ENCODE data around the gene SERINC2.

GRCh38 chr1:31425301-31426081 is 12.5 kb downstream of the SERINC2 start:
- TF ChIP-seq CTCF (conservative IDR thresholded peaks at IDR 0.05; ENCODE audit: low read depth in 2 of 2) (no peak), EZH2 (IDR thresholded peaks at IDR 0.05; ENCODE audit: low read depth, unreplicated experiment) (no peak), REST (IDR thresholded peaks at IDR 0.05; ENCODE audit: unreplicated experiment) (no peak), POLR2AphosphoS5 (IDR thresholded peaks at IDR 0.05; ENCODE audit: low read depth) (no peak), CREB1 (CRISPR knock-in tag; IDR thresholded peaks at IDR 0.05; ENCODE audit: low read depth) (no peak), JUNB (IDR thresholded peaks at IDR 0.05; ENCODE audit: unreplicated experiment) (no peak), ZNF331 (CRISPR knock-in tag; IDR thresholded peaks at IDR 0.05; ENCODE audit: low read depth) (no peak), STAT1 (IDR thresholded peaks at IDR 0.05; ENCODE audit: unreplicated experiment) (no peak)

Measured in GM23338 (cell line).